Measurements from ENCODE around the gene COX7A2L.

GRCh38 chr2:42383855-42384530 lies 23.0 kb upstream of the COX7A2L start:
- TF ChIP-seq, protein P1, sequence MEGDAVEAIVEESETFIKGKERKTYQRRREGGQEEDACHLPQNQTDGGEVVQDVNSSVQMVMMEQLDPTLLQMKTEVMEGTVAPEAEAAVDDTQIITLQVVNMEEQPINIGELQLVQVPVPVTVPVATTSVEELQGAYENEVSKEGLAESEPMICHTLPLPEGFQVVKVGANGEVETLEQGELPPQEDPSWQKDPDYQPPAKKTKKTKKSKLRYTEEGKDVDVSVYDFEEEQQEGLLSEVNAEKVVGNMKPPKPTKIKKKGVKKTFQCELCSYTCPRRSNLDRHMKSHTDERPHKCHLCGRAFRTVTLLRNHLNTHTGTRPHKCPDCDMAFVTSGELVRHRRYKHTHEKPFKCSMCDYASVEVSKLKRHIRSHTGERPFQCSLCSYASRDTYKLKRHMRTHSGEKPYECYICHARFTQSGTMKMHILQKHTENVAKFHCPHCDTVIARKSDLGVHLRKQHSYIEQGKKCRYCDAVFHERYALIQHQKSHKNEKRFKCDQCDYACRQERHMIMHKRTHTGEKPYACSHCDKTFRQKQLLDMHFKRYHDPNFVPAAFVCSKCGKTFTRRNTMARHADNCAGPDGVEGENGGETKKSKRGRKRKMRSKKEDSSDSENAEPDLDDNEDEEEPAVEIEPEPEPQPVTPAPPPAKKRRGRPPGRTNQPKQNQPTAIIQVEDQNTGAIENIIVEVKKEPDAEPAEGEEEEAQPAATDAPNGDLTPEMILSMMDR (optimal IDR thresholded peaks at IDR 0.05 in 1 of 3, IDR thresholded peaks at IDR 0.05 in 1 of 3, conservative IDR thresholded peaks at IDR 0.05 in 1 of 3; ENCODE audit: extremely low read depth in 1 of 3, insufficient read depth in 2 of 3, low read length in 3 of 3): no peak
- TF ChIP-seq EZH2 (IDR thresholded peaks at IDR 0.05; ENCODE audit: low read length): no peak

Data from keratinocyte (primary cell).